ENCODE results near the gene RALY.

DNA sequence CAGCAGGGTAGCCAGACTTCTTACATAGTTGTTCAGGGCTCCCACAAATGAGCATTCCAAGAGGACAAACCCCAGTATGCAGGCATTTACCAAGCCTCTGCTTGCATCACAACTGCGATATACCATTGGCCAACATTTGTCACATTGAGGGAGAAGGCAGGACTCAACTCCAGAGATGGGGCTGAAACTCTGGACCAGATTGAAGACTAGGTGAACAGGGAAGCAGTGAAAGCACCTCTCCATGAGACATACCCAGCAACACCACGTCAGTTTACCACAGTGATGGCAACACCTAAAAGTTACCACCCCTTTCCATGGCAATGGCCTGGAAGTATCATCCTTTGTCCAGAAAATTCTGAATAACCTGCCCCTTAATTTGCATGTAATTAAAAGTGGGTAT lies 7.9 kb upstream of the RALY start:
- TF ChIP-seq, protein P1, sequence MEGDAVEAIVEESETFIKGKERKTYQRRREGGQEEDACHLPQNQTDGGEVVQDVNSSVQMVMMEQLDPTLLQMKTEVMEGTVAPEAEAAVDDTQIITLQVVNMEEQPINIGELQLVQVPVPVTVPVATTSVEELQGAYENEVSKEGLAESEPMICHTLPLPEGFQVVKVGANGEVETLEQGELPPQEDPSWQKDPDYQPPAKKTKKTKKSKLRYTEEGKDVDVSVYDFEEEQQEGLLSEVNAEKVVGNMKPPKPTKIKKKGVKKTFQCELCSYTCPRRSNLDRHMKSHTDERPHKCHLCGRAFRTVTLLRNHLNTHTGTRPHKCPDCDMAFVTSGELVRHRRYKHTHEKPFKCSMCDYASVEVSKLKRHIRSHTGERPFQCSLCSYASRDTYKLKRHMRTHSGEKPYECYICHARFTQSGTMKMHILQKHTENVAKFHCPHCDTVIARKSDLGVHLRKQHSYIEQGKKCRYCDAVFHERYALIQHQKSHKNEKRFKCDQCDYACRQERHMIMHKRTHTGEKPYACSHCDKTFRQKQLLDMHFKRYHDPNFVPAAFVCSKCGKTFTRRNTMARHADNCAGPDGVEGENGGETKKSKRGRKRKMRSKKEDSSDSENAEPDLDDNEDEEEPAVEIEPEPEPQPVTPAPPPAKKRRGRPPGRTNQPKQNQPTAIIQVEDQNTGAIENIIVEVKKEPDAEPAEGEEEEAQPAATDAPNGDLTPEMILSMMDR (conservative IDR thresholded peaks at IDR 0.05) = no peak
- no peak for TF ChIP-seq ZFX (IDR thresholded peaks at IDR 0.05)

All from C4-2B (cell line).